ENCODE data around the gene ABCA1.
"Not testable (repeated sequence)": the region's sequence is repeated elsewhere in the genome, so short reads cannot be mapped to it uniquely, and the experiment has no call there.

- not testable (repeated sequence) for TF ChIP-seq CTCF (conservative IDR thresholded peaks at IDR 0.05; ENCODE audit: low read depth, low read length); EZH2 (IDR thresholded peaks at IDR 0.05; ENCODE audit: low read length, unreplicated experiment)
Measured at GRCh38 chr9:104933091-104933490, 5.1 kb upstream of the ABCA1 start.

Measured in PC-3 (cell line).